GM18873 (cell line): ENCODE data around the gene CDH11.

Experiments used
- ATAC-seq: cut with Tn5 transposase; IDR thresholded peaks from one replicate; pipeline ENCODE4 v1.9.1; 2021; ENCODE audit warnings: mild to moderate bottlenecking, moderate library complexity, moderate number of reproducible peaks; ENCODE audit not compliant: unreplicated experiment, low FRiP score

Gene CDH11

GRCh38 chr16:65041667-65042066, 80.2 kb downstream of the CDH11 start:
- ATAC-seq: no peak

DNA sequence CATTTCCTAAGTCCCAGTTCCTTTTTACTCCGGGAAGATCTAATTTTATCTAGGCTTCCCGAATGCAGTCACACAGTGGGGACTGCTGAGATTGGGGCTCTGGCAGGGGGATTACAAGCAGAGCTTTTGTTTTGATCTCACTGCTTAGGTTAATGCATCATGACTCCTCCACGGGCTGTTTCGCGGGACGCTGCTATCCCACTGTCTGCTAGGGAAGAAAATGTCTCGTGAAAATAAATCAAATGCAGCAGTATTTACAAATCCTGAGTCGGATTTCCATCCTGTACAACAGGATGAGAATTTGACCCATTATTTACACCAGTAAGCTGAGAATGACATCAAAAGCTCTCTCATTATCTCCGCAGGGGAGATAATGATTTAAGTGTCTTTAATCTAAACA, 83.8 kb downstream of the CDH11 start:
- ATAC-seq: no peak

GRCh38 chr16:65037556-65037955, 84.3 kb downstream of the CDH11 start:
- ATAC-seq: no peak

DNA sequence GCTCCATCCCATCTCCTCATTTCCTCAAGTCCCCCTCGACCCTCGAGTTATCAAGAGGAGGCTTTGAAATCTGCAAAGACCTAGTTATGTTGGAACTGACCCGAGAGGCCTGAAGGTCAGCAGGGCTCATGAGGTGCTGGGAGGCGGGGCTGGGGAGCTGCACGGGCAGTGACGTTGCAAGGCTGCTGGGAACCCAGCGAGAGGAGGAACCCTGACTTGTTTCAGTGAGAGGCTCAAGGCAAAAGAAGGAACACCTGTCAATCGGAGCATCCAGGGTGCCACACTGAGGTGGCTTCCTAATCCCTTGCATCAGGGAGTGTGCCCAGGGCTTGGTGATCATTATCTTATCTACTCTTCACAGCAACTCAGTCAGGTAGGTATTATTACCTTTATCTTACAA, 86.9 kb downstream of the CDH11 start:
- ATAC-seq: no peak

DNA sequence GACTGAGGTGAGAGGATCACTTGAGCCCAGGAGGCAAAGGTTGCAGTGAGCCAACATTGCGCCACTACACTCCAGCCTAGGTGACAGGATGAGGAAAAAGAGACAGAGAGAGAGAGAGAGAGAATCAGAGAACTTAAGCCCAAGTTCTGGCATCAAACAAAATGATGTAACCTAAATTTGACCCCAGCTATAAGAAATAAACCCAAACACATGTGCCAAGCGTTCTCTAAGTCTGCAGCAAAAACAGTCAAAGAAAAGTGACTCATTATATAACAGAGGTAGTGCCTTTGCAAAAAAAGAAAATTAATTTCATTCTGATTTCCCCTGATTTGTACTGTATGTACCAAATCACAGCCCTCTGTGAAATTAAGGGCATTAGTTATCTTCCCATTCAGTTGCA, 89.5 kb downstream of the CDH11 start:
- ATAC-seq: no peak

DNA sequence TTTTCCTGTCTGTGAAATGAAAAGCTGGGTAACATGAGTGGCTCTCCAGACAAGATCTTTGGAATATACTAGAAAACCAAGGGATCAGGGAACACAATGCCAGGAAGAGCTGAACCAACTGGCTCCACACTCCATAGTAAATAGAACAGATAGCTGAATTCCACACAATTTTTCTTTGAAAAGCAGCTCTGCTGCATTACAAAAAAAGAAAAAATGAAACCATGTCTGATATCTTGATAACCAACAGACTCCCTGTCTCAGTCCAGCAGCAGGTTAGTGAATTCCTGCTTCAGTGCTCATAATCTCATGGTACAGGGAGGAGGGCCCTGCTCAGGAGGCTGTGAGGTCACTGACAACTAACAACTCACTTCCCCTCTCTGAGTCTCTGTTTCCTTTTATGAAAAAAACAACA, 97.1 kb downstream of the CDH11 start:
- ATAC-seq: no peak

- no peak for ATAC-seq
Measured at GRCh38 chr16:65023802-65024201, 98.1 kb downstream of the CDH11 start.

DNA sequence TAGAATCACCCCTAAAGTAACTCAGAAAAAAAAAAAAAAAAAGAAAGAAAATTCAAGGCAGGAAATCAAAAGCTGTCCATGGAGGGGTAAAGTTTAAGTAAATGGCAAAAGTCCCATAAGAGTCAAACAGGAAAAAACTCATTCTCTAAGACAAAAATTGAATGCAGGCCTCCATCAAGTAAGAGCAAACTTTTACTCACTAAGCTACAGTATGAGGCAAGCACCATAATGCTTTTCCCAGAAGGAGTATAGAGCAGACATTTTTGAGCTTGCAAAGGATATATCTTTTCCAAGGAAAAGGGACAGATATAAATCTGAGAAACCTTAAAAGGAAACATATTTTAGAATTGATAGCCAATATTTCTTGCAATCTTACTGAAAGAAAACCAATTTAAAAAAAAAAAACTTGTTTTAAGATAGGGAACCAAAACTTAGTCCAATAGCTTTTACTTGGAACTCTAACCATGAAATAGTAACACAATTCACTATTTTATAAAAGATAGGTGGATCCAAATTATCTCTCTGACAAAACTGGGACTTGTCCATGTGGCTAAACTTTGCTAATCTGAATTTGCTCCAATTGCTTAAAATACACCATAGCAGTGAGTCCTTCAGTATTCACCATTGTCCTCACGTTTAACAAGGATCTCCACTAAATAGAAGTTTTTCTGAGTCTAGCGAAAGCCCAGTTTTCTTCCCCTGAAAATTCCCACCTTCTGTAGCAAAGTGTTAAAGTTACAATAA, 99.8 kb downstream of the CDH11 start:
- ATAC-seq: no peak

GRCh38 chr16:65016754-65017153, 105.1 kb downstream of the CDH11 start:
- no peak for ATAC-seq

DNA sequence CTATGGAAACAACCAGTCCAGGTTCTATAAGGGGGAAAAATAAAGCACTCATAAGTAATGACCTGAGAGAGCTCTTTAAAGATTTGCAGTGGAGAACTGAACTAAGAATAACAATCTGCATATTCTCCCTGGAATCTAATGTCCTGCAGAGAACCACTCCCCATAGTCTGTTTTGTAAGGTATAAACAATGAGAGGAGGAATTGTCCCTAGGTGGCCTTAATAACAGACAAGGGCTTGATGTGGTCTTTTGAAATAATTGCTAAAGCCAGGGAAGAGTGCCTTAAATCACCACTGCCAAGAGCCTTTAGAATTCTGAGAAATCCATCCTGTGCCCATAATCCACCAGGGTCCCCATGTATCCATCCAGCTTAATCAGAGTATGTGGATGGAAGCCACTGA, 106.3 kb downstream of the CDH11 start:
- ATAC-seq: no peak

GRCh38 chr16:65012357-65012756, 109.5 kb downstream of the CDH11 start:
- ATAC-seq: no peak

DNA sequence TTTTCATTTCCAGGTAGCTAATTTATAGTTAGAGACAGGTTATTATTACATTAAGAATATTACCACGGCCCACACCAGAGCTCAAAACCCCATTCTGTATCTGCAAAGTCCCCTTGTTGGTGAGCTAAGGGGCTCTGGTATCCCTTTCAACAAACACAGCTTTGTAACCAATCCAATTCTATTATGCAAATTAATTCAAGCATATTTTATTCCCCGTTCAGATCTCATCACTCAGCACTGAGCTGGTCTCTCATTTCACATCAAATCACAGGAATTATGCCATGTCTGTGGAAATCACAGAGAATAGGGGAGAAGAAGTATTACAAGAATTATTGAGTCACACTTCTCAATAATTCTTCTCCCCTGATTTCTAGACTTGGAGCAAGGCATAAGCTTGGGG, 111.7 kb downstream of the CDH11 start:
- no peak for ATAC-seq

GRCh38 chr16:65005696-65006095, 116.2 kb downstream of the CDH11 start:
- no peak for ATAC-seq

DNA sequence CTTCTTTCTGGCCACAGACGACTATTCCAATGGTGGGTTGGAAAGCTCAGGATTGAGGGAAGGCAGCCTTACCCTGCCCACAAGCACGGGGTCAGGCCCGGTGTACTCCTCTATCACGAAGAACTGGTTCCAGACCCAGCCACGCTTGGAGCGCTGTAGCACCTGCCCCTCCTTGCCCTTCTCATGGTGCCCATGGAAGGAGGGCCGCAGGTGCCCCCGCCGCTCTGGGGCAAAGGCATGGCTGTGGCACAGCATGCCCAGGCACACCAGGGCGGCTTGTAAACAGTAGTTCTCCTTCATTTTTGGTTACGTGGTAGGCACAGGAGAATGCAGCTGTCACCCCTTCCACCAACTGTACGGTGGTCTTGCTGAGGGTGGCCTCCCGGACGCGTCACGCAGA, 117.3 kb downstream of the CDH11 start:
- no peak for ATAC-seq

DNA sequence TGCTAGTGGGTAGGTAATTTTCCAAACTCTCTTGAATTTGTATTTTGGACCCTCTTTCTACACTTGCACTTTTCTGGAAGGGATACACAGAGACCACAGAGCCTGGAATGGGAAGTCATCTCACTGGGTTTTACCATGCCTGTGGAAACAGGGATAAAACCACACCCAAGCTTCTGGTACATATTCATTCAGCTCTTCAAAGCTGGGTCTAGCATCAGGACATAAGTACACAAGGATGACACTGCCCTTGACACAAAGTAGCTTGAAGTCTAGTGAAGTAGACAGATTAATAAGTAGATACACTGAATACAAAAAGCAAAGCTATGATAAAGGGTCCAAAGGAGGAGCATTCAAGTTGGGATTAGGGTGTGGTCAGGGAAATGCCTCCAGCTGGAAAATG, 118.2 kb downstream of the CDH11 start:
- no peak for ATAC-seq

- ATAC-seq: no peak
Measured at GRCh38 chr16:65002265-65002664, 119.6 kb downstream of the CDH11 start.

DNA sequence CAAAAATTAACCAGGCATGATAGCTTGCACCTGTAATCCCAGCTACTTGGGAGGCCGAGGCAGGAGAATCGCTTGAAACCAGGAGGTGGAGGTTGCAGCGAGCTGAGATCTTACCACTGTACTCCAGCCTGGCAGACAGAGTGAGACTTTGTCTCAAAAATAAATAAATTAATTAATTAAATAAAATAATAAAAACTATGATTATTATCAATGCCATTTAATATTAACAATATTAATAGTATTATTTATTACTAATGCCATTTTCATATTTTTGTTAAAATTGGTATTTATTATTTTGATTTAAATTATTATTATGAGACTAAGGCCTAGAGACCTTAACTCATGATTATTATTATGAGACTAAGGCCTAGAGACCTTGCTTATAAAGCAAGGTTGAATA, 121.2 kb downstream of the CDH11 start:
- no peak for ATAC-seq

DNA sequence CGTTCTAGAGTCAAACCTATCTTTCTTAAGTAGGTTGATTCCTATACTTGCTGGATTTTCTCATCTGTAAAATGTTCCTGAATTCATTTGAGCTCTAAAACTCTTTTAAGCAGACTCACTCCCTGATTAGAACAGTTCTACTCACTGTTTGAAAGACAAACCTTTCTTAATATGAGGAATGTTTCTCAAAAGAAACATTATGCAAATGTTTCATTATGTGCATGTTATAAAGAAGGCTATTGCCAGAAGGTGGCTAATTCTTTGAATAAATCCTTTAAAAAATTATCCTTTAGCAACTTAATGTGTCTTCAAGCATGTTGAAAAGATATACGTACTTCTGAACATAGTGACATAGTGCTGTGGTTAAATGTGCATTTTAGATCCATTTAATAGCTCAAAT, 124.1 kb downstream of the CDH11 start:
- ATAC-seq: no peak

DNA sequence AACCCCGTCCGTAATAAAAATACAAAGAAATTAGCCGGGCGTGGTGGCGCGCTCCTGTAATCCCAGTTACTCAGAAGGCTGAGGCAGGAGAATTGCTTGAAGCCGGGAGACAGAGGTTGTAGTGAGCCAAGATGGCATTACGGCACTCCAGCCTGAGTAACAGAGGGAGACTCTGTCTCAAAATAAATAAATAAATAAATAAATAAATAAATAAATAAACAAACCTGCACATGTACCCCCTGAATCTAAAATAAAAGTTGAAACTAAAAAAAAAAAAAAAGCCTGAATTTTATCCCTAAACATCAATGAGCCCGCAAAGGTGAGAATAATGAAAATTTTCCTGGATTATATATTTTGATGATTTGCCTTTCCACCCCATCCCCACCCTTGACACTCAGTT, 124.7 kb downstream of the CDH11 start:
- ATAC-seq: no peak

DNA sequence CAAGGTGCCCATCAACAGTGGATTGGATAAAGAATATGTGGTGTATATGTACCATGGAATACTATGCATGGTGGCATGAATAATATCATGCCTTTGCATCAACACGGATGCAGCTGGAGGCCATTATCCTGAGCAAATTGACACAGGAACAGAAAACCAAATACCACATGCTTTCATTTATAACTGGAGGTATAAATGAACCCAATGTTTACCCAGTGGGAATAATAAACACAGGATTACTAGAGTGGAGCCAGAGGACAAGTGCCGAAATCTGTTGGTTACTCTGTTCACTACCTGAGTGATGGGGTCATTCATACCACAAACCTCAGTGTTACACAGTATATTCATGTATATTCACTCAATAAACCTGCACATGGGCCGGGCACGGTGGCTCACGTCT, 125.2 kb downstream of the CDH11 start:
- ATAC-seq: no peak

DNA sequence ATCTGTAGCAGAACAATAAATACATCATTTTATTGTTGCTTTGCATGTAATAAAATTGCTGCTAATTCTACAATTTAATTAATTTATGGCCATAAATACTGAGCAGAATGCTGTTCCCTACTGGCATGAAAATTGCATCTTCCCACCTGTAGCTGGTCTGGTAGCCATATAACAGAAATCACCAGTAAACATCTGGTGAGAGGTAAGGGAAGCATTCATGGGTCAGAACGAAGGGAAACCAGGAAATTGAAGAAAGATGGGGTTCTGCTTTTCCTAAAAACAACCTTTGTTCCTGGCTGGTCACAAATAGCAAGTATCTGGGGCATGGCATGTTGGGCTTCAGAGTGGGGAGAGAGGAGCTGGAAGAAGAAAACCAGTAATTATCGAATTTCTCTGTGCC, 128.4 kb downstream of the CDH11 start:
- no peak for ATAC-seq

GRCh38 chr16:64991001-64991400, 130.9 kb downstream of the CDH11 start:
- no peak for ATAC-seq

DNA sequence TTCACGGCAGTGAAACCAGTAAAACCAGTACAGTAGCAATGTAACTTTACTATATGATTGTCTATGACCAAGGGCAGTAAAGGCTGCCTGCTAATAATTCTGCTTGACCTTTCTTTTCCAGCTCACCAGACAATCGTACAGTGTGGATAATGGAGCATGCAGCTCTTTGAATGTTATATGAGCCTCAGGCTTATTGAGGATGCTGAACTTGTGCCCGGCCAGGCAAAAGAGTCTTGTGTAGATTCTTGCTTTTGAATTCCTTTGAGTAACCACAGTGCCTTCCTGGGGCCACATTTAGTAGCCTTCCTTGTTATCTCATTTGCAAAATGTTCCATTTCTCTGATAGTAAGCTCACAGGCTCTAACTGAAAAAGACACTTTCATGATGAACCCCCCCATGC, 131.8 kb downstream of the CDH11 start:
- ATAC-seq: no peak
